ENCODE measurements around the gene CYP27A1. TPM values are rescaled to one million over a fixed set of nuclear protein-coding genes. Genes with fewer than 3 reads are reported as not detected.
A peak's percentile ranks its signal among the peaks of the same experiment; 100 is the strongest.

The CYP27A1 gene
- total RNA-seq, 1 experiment from 2014 or later: 0.94 TPM

- Histone ChIP-seq H3K9me2 (ENCODE audit: insufficient read depth) (no peaks in the 10 kb centered on the region), H3K27me3 (ENCODE audit: insufficient read depth, low read depth) (peaks cover 13% of the 10 kb centered on the region; the same call in 1 of the 2 replicates), H2AFZ (peak within 1 kb of the TSS; percentile 78; the same call in 1 of the 2 replicates)
Observed at GRCh38 chr2:218859556-218859987, 77.6 kb downstream of the CYP27A1 start, which contains the start of gene WNT6. TSS of gene WNT6 (plus strand) at chr2:218859805. CDS start at chr2:218860038, 233 bp downstream.

DNA sequence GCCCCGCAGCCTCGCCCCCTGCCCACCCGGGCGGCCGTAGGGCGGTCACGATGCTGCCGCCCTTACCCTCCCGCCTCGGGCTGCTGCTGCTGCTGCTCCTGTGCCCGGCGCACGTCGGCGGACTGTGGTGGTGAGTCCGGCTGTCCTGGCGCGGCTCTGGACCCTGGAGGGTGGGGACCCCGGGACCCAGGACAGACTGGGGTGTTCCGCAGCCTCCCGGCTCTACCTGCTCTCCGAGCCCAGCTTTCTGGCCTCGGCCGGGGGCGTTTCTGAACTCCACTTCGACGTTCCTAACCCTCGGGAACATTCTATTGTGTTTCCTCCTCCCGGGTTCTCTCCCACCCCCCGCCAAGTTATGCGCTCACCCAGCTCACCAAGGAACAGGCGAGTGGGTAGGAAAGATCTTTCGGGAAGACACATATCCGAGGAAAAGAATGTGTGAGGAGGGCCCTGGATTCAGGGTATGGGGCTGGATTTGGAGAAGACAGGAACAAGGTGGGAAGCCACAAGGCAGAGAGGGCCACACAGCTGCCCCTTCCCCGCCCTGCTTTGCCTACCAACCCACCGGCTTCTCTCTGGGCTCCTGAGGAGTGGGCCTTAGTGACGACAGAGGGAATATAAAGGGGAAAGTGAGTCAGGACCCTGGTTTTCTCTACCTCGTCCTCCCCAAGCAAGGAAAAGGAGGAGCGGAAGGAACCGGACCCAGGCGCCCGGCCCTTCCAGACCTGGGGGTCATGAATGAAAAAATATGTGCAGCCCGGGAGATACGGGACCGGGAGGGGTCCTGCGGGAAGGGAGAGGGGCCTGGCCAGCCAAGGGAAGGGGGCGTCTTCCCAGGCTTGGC is 78.3 kb downstream of the CYP27A1 start:
- intact Hi-C loops (cut with micrococcal nuclease; ENCODE audit: unreplicated experiment): no loop called here
- BruUV-seq (replicated peaks): no TSS peak

More at GRCh38 chr2:218859556-218859987, 77.6 kb downstream of the CYP27A1 start, which contains the start of gene WNT6:
- Histone ChIP-seq H3K27ac (no peak within 1 kb of the TSS), H4K20me1 (ENCODE audit: insufficient read depth) (no peaks in the 10 kb centered on the region), H3K36me3 (ENCODE audit: low read depth) (no peaks in the 10 kb centered on the region), H3K4me2 (peak within 1 kb of the TSS; percentile 78), H3K4me1 (replicated peaks; ENCODE audit: insufficient read depth) (peaks cover 15% of the 10 kb centered on the region), H3K79me2 (ENCODE audit: low read depth) (0 out of 2 replicates have a peak, but pooled peaks cover 3% of the 10 kb centered on the region), H3F3A (ENCODE audit: insufficient read depth, low read depth) (peaks cover 10% of the 10 kb centered on the region; the same call in 1 of the 2 replicates), H3K4me3 (peak within 1 kb of the TSS; percentile 61), H3K9me3 (ENCODE audit: insufficient read depth, low read depth) (no peaks in the 10 kb centered on the region)
- POLR2A ChIA-PET (ENCODE audit: unreplicated experiment): interaction anchor here (0.5 kb wide), 1 partner anchor 737 kb away, joined by 3 read pairs; no protein-coding TSS in a partner anchor
- no TSS peak for BruUV-seq (replicated peaks)
- intact Hi-C loops (cut with micrococcal nuclease; ENCODE audit: unreplicated experiment): no loop called here
- no peak for TF ChIP-seq EZH2 (IDR thresholded peaks at IDR 0.05; ENCODE audit: low read depth)
- CTCF ChIA-PET: no interaction called here
- DNase-seq: peak in 1 of 2 experiments; percentile 37

DNA sequence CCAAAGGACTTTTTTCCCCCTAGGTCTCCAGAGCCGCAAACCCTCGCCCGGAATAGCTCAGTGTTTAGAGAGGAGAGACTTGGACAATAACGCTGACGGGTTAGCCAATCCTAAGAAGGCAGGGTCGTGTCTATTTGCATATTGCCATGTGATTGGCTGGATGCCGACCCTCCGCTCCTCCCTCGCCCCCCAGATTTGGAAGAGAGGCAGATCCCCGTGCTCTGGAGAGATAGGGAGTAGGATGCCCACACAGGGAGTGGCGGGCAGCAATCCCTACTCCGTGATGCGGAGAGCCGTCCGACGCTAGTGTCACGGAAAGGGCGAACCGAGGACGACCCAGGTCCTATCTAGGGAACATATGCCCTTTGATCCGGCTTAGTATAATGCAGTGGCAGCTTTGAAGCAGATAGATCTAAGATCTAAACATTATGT is 79.0 kb downstream of the CYP27A1 start:
- CTCF ChIA-PET: interaction anchor here (0.7 kb wide), 1 partner anchor 15 kb away, joined by 3 read pairs; no protein-coding TSS in a partner anchor
- no peak overlapping the region for H3K4me2 ChIP-seq
- no peaks in the 10 kb centered on the region for H3K9me3 ChIP-seq (ENCODE audit: insufficient read depth, low read depth)
- no TSS peak for BruUV-seq (replicated peaks)
- no peak overlapping the region for H3K4me3 ChIP-seq
- DNase-seq: no peak
- peaks cover 15% of the 10 kb centered on the region for H3K4me1 ChIP-seq (replicated peaks; ENCODE audit: insufficient read depth)
- POLR2A ChIA-PET (ENCODE audit: unreplicated experiment): interaction anchor here (0.6 kb wide), 1 partner anchor 538 kb away, joined by 3 read pairs; no protein-coding TSS in a partner anchor
- H2AFZ ChIP-seq: no peak overlapping the region
- no peaks in the 10 kb centered on the region for H4K20me1 ChIP-seq (ENCODE audit: insufficient read depth)
- intact Hi-C loops (cut with micrococcal nuclease; ENCODE audit: unreplicated experiment): no loop called here
- H3K27ac ChIP-seq: no peak overlapping the region
- 0 out of 2 replicates have a peak, but pooled peaks cover 9% of the 10 kb centered on the region for H3F3A ChIP-seq (ENCODE audit: insufficient read depth, low read depth)
- TF ChIP-seq, protein P1, sequence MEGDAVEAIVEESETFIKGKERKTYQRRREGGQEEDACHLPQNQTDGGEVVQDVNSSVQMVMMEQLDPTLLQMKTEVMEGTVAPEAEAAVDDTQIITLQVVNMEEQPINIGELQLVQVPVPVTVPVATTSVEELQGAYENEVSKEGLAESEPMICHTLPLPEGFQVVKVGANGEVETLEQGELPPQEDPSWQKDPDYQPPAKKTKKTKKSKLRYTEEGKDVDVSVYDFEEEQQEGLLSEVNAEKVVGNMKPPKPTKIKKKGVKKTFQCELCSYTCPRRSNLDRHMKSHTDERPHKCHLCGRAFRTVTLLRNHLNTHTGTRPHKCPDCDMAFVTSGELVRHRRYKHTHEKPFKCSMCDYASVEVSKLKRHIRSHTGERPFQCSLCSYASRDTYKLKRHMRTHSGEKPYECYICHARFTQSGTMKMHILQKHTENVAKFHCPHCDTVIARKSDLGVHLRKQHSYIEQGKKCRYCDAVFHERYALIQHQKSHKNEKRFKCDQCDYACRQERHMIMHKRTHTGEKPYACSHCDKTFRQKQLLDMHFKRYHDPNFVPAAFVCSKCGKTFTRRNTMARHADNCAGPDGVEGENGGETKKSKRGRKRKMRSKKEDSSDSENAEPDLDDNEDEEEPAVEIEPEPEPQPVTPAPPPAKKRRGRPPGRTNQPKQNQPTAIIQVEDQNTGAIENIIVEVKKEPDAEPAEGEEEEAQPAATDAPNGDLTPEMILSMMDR (conservative IDR thresholded peaks at IDR 0.05): no peak
- TF ChIP-seq EZH2 (IDR thresholded peaks at IDR 0.05; ENCODE audit: low read depth): no peak
- H3K36me3 ChIP-seq (ENCODE audit: low read depth): no peaks in the 10 kb centered on the region
- H3K9me2 ChIP-seq (ENCODE audit: insufficient read depth): no peaks in the 10 kb centered on the region
- H3K27me3 ChIP-seq (ENCODE audit: insufficient read depth, low read depth): peaks cover 13% of the 10 kb centered on the region; the same call in 1 of the 2 replicates
- 0 out of 2 replicates have a peak, but pooled peaks cover 3% of the 10 kb centered on the region for H3K79me2 ChIP-seq (ENCODE audit: low read depth)

More for the DNA sequence above, 78.3 kb downstream of the CYP27A1 start:
- 0 out of 2 replicates have a peak, but pooled peaks cover 3% of the 10 kb centered on the region for H3K79me2 ChIP-seq (ENCODE audit: low read depth)
- DNase-seq: no peak
- H3K4me3 ChIP-seq: peak overlapping the region; percentile 61
- no peaks in the 10 kb centered on the region for H3K9me3 ChIP-seq (ENCODE audit: insufficient read depth, low read depth)
- ChIA-PET CTCF (interaction anchor here (0.7 kb wide), 1 partner anchor 16 kb away, joined by 3 read pairs; no protein-coding TSS in a partner anchor), POLR2A (ENCODE audit: unreplicated experiment) (interaction anchor here (0.6 kb wide), 1 partner anchor 538 kb away, joined by 3 read pairs; no protein-coding TSS in a partner anchor)
- H3K27me3 ChIP-seq (ENCODE audit: insufficient read depth, low read depth): peaks cover 13% of the 10 kb centered on the region; the same call in 1 of the 2 replicates
- no peaks in the 10 kb centered on the region for H3K36me3 ChIP-seq (ENCODE audit: low read depth)
- TF ChIP-seq, protein P1 (conservative IDR thresholded peaks at IDR 0.05): no peak
- TF ChIP-seq EZH2 (IDR thresholded peaks at IDR 0.05; ENCODE audit: low read depth): no peak
- H3K27ac ChIP-seq: no peak overlapping the region
- H3K4me1 ChIP-seq (replicated peaks; ENCODE audit: insufficient read depth): peaks cover 15% of the 10 kb centered on the region
- 0 out of 2 replicates have a peak, but pooled peaks cover 9% of the 10 kb centered on the region for H3F3A ChIP-seq (ENCODE audit: insufficient read depth, low read depth)
- peak overlapping the region; percentile 78 for H3K4me2 ChIP-seq
- H3K9me2 ChIP-seq (ENCODE audit: insufficient read depth): no peaks in the 10 kb centered on the region
- H4K20me1 ChIP-seq (ENCODE audit: insufficient read depth): no peaks in the 10 kb centered on the region
- H2AFZ ChIP-seq: peak overlapping the region; percentile 78; the same call in 1 of the 2 replicates

Data from PC-9 (cell line).